HG02938 (cell line): ENCODE results near the gene HEXIM2.

Experiments used
- ATAC-seq: cut with Tn5 transposase; IDR thresholded peaks from one replicate; pipeline ENCODE4 v1.9.1; 2021; ENCODE audit warnings: mild to moderate bottlenecking, moderate library complexity; ENCODE audit not compliant: unreplicated experiment

HEXIM2 gene

DNA sequence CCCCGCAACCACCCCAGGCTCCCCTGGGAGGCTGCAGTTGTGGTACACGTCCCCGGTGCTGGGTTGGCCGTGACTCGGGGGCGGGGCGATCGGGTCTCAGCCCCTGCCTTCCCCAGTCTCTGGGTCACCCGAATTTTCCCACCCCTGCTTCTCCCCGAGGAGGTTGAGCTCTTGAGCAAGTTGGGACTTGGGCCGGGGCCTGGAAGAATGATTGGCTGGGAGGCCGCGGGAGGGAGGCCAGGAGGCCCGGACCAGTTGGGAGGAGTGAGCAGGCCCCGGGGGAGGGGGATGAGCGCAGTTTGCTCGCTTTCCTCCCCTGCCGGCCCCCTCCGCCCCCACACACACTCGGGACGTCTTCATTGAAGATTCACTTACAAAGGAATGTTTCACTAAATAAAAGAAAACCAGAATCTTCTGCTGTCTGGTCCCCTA is 17.9 kb upstream of the HEXIM2 start:
- ATAC-seq, result no peak

DNA sequence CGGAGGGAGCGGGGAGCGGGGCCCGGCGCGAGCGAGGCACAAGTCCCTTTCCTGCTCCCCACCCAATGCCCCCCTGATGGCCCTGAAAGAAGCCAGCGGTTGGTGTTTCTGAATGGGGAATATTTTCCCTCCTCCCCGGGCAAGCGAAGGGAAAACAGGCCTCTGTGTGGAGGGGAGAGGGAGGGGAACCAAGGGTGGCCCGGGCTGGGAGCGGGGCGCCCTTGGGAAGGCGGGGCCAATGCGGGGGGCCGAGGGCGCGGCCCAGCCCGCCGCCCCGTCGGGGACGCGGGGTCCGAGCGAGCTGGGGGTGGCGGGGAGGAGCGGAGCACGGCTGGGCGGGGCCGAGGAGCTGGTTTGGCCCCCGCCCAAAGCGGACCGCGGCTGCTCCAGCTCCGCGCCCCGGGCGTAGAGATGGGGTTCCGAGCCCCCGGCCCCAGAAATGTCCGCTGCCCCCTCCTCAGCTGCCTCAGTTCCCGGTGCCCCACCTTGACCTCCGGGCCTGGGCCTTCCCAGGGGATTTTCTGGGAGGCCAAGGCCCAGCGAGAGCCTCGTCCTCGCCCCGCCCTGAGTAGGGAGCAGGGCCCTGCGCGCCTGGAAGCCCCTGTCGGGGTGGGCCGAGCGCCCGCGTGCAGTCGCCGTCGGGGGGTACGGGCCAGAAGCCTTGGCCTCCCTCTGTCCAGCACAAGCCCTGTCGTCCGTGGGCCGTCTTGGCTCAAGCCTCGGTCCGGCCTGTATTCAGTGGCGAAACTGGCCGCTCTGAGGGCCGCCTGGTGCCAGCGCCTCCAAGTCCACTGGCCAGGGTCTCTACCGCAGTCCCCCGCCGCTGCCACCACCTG is 17.3 kb upstream of the HEXIM2 start:
- no peak for ATAC-seq

- ATAC-seq, result no peak
Measured at GRCh38 chr17:45145035-45145389, 16.7 kb upstream of the HEXIM2 start.

- ATAC-seq, result no peak
Measured at GRCh38 chr17:45146166-45146565, 15.5 kb upstream of the HEXIM2 start.

DNA sequence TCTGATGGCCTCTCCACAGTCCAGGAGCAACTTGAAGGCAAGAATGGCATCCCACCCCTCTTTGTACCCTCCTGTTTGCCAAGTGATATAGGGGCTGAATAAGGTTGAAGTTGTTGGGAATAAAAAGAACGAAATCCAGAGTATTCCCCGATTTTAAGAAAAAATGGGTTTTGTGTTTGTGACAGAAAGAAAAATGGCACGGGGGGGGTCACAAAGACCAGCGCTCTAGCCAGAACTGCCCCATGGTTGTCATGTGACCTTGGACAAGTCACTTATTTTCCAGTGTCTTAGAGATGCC is 15.1 kb upstream of the HEXIM2 start:
- no peak for ATAC-seq

GRCh38 chr17:45146890-45147580 is 14.6 kb upstream of the HEXIM2 start:
- ATAC-seq, result no peak

DNA sequence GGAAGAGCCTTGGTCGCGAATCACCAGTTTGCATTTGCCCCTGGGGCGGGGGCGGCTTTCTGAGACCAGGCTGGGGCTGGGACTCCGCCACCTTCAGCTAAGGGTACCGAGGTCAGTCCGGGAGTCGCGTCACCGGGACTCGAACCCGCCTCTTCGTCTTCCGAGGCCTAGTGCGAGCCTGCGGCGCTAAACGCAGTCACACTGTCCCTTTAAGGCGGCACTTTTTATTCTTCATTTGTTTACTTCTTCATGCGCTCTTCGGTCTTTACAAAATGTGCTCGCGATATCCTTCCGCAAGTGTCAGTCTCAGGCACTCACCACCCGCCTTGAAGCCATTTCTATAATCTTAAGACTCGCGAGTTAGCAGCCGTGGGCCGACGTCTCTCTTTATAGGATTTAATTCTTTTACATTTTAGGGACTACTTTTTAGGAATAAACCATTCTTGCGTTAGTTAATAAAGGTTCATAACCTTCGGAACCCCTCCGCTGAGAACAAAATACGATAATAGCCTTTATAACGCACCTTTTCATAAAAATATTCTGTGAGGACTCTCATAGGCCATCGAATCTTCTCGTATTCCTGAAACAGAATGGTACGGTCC is 14.0 kb upstream of the HEXIM2 start:
- no peak for ATAC-seq

GRCh38 chr17:45148183-45149036 is 13.3 kb upstream of the HEXIM2 start, which contains the start of gene HEXIM1:
HEXIM1 (plus strand) TSS chr17:45148475; CDS start chr17:45149191, 716 bp downstream.
- peak; percentile 59 for ATAC-seq

- no peak for ATAC-seq
Measured at GRCh38 chr17:45149037-45149668, 12.5 kb upstream of the HEXIM2 start.

DNA sequence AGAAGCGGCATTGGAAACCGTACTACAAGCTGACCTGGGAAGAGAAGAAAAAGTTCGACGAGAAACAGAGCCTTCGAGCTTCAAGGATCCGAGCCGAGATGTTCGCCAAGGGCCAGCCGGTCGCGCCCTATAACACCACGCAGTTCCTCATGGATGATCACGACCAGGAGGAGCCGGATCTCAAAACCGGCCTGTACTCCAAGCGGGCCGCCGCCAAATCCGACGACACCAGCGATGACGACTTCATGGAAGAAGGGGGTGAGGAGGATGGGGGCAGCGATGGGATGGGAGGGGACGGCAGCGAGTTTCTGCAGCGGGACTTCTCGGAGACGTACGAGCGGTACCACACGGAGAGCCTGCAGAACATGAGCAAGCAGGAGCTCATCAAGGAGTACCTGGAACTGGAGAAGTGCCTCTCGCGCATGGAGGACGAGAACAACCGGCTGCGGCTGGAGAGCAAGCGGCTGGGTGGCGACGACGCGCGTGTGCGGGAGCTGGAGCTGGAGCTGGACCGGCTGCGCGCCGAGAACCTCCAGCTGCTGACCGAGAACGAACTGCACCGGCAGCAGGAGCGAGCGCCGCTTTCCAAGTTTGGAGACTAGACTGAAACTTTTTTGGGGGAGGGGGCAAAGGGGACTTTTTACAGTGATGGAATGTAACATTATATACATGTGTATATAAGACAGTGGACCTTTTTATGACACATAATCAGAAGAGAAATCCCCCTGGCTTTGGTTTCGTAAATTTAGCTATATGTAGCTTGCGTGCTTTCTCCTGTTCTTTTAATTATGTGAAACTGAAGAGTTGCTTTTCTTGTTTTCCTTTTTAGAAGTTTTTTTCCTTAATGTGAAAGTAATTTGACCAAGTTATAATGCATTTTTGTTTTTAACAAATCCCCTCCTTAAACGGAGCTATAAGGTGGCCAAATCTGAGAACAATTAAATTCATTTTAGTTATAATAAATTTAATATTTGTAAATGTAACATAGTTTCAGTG is 11.7 kb upstream of the HEXIM2 start:
- ATAC-seq, result no peak

GRCh38 chr17:45150911-45151809 is 10.5 kb upstream of the HEXIM2 start:
- no peak for ATAC-seq

GRCh38 chr17:45155029-45155428 is 6.6 kb upstream of the HEXIM2 start:
- ATAC-seq, result no peak

GRCh38 chr17:45155483-45155882 is 6.2 kb upstream of the HEXIM2 start:
- ATAC-seq, result no peak

GRCh38 chr17:45156242-45156641 is 5.4 kb upstream of the HEXIM2 start:
- ATAC-seq, result no peak

DNA sequence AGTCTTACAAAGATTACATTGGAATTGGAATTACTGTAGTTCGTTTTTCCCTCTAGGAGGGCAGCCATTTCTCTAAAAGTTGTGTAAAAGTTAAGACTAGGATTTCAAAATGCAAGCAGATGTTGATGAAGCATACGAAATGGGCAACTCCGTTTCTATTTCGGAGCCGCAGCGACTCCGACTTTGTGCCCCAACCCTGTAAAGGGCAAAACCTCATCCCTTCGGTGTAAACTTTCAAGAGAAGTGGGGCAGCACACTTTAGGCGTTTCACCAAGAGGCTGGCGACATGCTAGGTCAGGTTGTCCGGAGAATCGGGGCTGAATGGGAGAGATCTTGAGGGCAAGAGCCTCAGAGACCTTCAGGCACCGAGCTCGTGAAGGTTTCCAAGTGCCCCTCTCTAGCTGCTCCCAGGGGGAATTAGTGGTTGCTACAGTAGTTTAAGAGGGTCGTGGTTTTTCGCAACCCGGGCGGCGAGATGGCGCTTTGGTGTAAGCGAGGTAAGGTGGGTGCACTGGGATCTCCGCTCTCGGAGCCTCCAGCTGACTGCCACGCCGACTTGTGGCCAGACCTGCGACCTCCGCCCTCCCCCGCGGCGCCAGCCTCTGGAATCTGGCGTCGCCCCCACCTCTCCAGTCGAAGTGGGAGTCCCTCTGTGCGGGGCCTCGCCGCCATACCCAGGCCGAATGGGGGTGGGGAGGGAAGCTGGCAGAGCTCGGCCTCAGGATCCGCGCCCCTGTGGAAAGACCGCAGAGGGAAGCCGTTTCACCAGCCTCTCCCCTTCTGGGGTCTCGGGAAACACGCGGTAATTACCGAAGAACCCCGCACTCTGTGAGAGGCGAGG is 1.0 kb upstream of the HEXIM2 start:
- ATAC-seq, result peak; percentile 5

- ATAC-seq, result no peak
Measured at GRCh38 chr17:45162025-45162687, 481 bp downstream of the HEXIM2 start.

DNA sequence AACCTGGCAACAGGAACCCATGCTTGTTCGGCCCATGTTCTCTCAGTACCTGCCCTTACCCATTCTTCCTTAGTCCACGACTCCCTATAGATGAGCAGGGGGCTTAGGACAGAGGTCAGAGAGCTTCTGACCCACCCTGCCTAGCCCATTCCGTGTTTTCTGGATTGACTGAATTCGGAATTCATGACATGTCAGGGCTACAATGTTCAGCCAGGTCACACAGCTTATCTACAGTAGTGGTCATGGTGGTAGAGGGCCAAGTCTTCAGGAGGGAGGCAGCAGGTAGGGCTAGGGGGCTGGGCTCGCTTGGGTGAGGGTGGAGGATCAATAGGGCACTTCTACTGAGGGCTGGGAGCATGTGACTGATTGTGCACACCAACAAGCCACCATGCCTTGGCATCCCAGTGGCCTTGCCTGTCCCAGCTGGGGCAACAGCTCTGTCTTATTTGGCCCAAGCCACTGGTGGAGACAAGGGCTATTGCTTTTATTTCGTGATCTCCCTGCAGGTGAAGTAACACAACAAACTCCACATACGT is 3.1 kb downstream of the HEXIM2 start:
- no peak for ATAC-seq
